ENCODE data around the gene DCC.

DCC gene

GRCh38 chr18:52322307-52322706 is 17.7 kb upstream of the DCC start:
- no peaks in the 10 kb centered on the region for H3K79me2 ChIP-seq (ENCODE audit: insufficient read depth, low read length)
- H3K9ac ChIP-seq (ENCODE audit: low read depth, low read length, poor library complexity, severe bottlenecking), result no peak overlapping the region
- no peaks in the 10 kb centered on the region for H3F3A ChIP-seq (ENCODE audit: low read depth)
- no peaks in the 10 kb centered on the region for H3K4me1 ChIP-seq (ENCODE audit: insufficient read depth, low read length, poor library complexity, severe bottlenecking)
- H3K36me3 ChIP-seq (ENCODE audit: insufficient read depth, low read length), result no peaks in the 10 kb centered on the region
- no peak overlapping the region for H2AFZ ChIP-seq (ENCODE audit: low read length)
- no peaks in the 10 kb centered on the region for H3K27me3 ChIP-seq (ENCODE audit: insufficient read depth, low read length, poor library complexity, severe bottlenecking)
- no peaks in the 10 kb centered on the region for H3K9me3 ChIP-seq (ENCODE audit: insufficient read depth, low read depth, low read length)
- no peak overlapping the region for H3K4me3 ChIP-seq (ENCODE audit: low read length, poor library complexity, severe bottlenecking)
- no peak overlapping the region for H3K4me2 ChIP-seq (ENCODE audit: low read depth, low read length, poor library complexity, severe bottlenecking)
- H3K9me2 ChIP-seq (replicated peaks; ENCODE audit: low read depth, low read length), result no peaks in the 10 kb centered on the region
- H4K20me1 ChIP-seq (ENCODE audit: insufficient read depth, low read length, poor library complexity, severe bottlenecking), result no peaks in the 10 kb centered on the region
- TF ChIP-seq CTCF (conservative IDR thresholded peaks at IDR 0.05; ENCODE audit: low read length) (no peak), EZH2phosphoT487 (IDR thresholded peaks at IDR 0.05; ENCODE audit: borderline replicate concordance) (no peak)

DNA sequence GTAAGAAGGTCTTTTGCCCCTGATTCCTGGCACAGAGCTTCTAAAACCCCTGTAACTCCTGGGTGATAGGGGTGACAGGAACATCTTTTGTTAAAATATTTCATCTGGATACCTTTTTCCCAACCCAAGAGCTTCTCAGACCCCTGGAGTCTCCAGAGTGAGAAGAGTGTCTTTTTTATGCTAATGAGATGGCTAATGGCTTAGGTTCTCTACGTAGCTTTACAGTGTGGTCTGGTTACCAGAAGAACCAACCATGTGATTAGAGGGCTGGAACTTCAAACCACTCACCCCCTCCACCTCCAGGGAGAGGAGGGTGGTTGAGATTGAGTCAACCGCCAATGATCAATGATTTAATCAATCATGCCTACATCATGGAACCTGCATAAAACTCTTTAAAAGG is 16.2 kb upstream of the DCC start:
- Histone ChIP-seq H3K4me3 (ENCODE audit: low read length, poor library complexity, severe bottlenecking) (no peak overlapping the region), H3F3A (ENCODE audit: low read depth) (no peaks in the 10 kb centered on the region), H3K79me2 (ENCODE audit: insufficient read depth, low read length) (no peaks in the 10 kb centered on the region), H3K9me2 (replicated peaks; ENCODE audit: low read depth, low read length) (no peaks in the 10 kb centered on the region), H3K9me3 (ENCODE audit: insufficient read depth, low read depth, low read length) (no peaks in the 10 kb centered on the region), H2AFZ (ENCODE audit: low read length) (no peak overlapping the region), H3K4me1 (ENCODE audit: insufficient read depth, low read length, poor library complexity, severe bottlenecking) (no peaks in the 10 kb centered on the region), H3K36me3 (ENCODE audit: insufficient read depth, low read length) (no peaks in the 10 kb centered on the region), H3K9ac (ENCODE audit: low read depth, low read length, poor library complexity, severe bottlenecking) (no peak overlapping the region), H3K27me3 (ENCODE audit: insufficient read depth, low read length, poor library complexity, severe bottlenecking) (no peaks in the 10 kb centered on the region), H4K20me1 (ENCODE audit: insufficient read depth, low read length, poor library complexity, severe bottlenecking) (no peaks in the 10 kb centered on the region), H3K4me2 (ENCODE audit: low read depth, low read length, poor library complexity, severe bottlenecking) (no peak overlapping the region)
- no peak for TF ChIP-seq CTCF (conservative IDR thresholded peaks at IDR 0.05; ENCODE audit: low read length)
- TF ChIP-seq EZH2phosphoT487 (IDR thresholded peaks at IDR 0.05; ENCODE audit: borderline replicate concordance), result no peak

GRCh38 chr18:52325997-52326396 is 14.0 kb upstream of the DCC start:
- no peak overlapping the region for H3K9ac ChIP-seq (ENCODE audit: low read depth, low read length, poor library complexity, severe bottlenecking)
- H2AFZ ChIP-seq (ENCODE audit: low read length), result no peak overlapping the region
- no peaks in the 10 kb centered on the region for H4K20me1 ChIP-seq (ENCODE audit: insufficient read depth, low read length, poor library complexity, severe bottlenecking)
- H3K4me2 ChIP-seq (ENCODE audit: low read depth, low read length, poor library complexity, severe bottlenecking), result no peak overlapping the region
- H3K9me2 ChIP-seq (replicated peaks; ENCODE audit: low read depth, low read length), result no peaks in the 10 kb centered on the region
- no peaks in the 10 kb centered on the region for H3K9me3 ChIP-seq (ENCODE audit: insufficient read depth, low read depth, low read length)
- no peaks in the 10 kb centered on the region for H3F3A ChIP-seq (ENCODE audit: low read depth)
- no peak overlapping the region for H3K4me3 ChIP-seq (ENCODE audit: low read length, poor library complexity, severe bottlenecking)
- H3K4me1 ChIP-seq (ENCODE audit: insufficient read depth, low read length, poor library complexity, severe bottlenecking), result no peaks in the 10 kb centered on the region
- H3K36me3 ChIP-seq (ENCODE audit: insufficient read depth, low read length), result no peaks in the 10 kb centered on the region
- no peaks in the 10 kb centered on the region for H3K79me2 ChIP-seq (ENCODE audit: insufficient read depth, low read length)
- no peaks in the 10 kb centered on the region for H3K27me3 ChIP-seq (ENCODE audit: insufficient read depth, low read length, poor library complexity, severe bottlenecking)
- TF ChIP-seq EZH2phosphoT487 (IDR thresholded peaks at IDR 0.05; ENCODE audit: borderline replicate concordance), result no peak
- no peak for TF ChIP-seq CTCF (conservative IDR thresholded peaks at IDR 0.05; ENCODE audit: low read length)

Data from Loucy (cell line).